HCT116 (cell line): ENCODE results near the gene STIMATE.

Source experiments
- CEBPB ChIP-seq: IDR thresholded peaks from 2 replicates; pipeline ENCODE4 v1.6.1; 2012; ENCODE audit warnings: low read depth
- CTCF ChIP-seq, 3 experiments: fragments of 200-600 bp in 1 of 3; sonication (generic) in 1 of 3; IDR thresholded peaks in 2 of 3; conservative IDR thresholded peaks in 1 of 3; 2 replicates each; pipeline ENCODE4 v1.5.1; 2012 to 2017; ENCODE audit warnings: low read depth in 2 of 3, low read length in 2 of 3, antibody characterized with exemption in 1 of 3, borderline replicate concordance in 1 of 3, control low read depth in 1 of 3, mild to moderate bottlenecking in 1 of 3, mixed read lengths in 1 of 3, mixed run types in 1 of 3, moderate library complexity in 1 of 3; ENCODE audit not compliant: insufficient read depth in 1 of 3
- EZH2 ChIP-seq: fragments of 200-600 bp; sonication (generic); IDR thresholded peaks from 2 replicates; pipeline ENCODE4 v1.6.1; 2017; ENCODE audit warnings: antibody characterized with exemption, mixed run types
- RAD21 ChIP-seq: IDR thresholded peaks from 2 replicates; pipeline ENCODE4 v1.6.1; 2012; ENCODE audit warnings: low read depth, mild to moderate bottlenecking
- REST ChIP-seq: IDR thresholded peaks from 2 replicates; pipeline ENCODE4 v1.6.1; 2012; ENCODE audit warnings: low read depth
- SIN3A ChIP-seq: IDR thresholded peaks from 2 replicates; pipeline ENCODE4 v1.6.1; 2012; ENCODE audit warnings: low read depth
- SP1 ChIP-seq: IDR thresholded peaks from 2 replicates; pipeline ENCODE4 v1.6.1; 2012; ENCODE audit warnings: low read depth

GRCh38 chr3:52907497-52907896 is 10.1 kb upstream of the STIMATE start:
- TF ChIP-seq RAD21 (0 out of 2 replicates have a peak, but pooled peaks have one; percentile 14), SIN3A (no peak), EZH2 (no peak), CTCF (IDR thresholded peaks at IDR 0.05 in 2 of 3, conservative IDR thresholded peaks at IDR 0.05 in 1 of 3; ENCODE audit: borderline replicate concordance in 1 of 3, insufficient read depth in 1 of 3, low read depth in 2 of 3, low read length in 2 of 3) (0 out of 6 replicates have a peak, but pooled peaks of 1 of the 3 experiments have one; percentile 13), SP1 (no peak), REST (no peak), CEBPB (no peak)
